DOHH2 (cell line): ENCODE results near the gene MELTF.

Experiments used
- H3F3A ChIP-seq: fragments of 200-600 bp; sonication (generic), shearing (Covaris generic); 2 replicates; pipeline ENCODE4 v1.6.0; 2016; ENCODE audit warnings: antibody characterized with exemption, mild to moderate bottlenecking; ENCODE audit not compliant: control insufficient read depth, insufficient read depth
- H3K27ac ChIP-seq: fragments of 200-600 bp; sonication (generic); 2 replicates; pipeline ENCODE4 v1.5.1; 2014; ENCODE audit warnings: low read depth, mild to moderate bottlenecking, low read length, moderate library complexity
- H3K27me3 ChIP-seq: fragments of 200-600 bp; sonication (generic); 2 replicates; pipeline ENCODE4 v1.6.1; 2014; ENCODE audit warnings: mild to moderate bottlenecking, low read length, mixed read lengths; ENCODE audit not compliant: control insufficient read depth
- H3K36me3 ChIP-seq: fragments of 200-600 bp; sonication (generic); 2 replicates; pipeline ENCODE4 v1.6.1; 2014; ENCODE audit warnings: mild to moderate bottlenecking, low read length, moderate library complexity, mixed read lengths; ENCODE audit not compliant: control insufficient read depth
- H3K4me1 ChIP-seq: fragments of 200-600 bp; sonication (generic); 2 replicates; pipeline ENCODE4 v1.6.1; 2014; ENCODE audit warnings: mild to moderate bottlenecking, low read length, mixed read lengths; ENCODE audit not compliant: control insufficient read depth
- H3K4me2 ChIP-seq: fragments of 200-600 bp; sonication (generic); 2 replicates; pipeline ENCODE4 v1.6.0; 2014; ENCODE audit warnings: mild to moderate bottlenecking, low read length, moderate library complexity
- H3K4me3 ChIP-seq: fragments of 200-600 bp; sonication (generic); 2 replicates; pipeline ENCODE4 v1.5.1; 2014; ENCODE audit warnings: mild to moderate bottlenecking, low read length, mixed read lengths
- H3K79me2 ChIP-seq: fragments of 200-600 bp; sonication (generic); 2 replicates; pipeline ENCODE4 v1.6.1; 2014; ENCODE audit warnings: mild to moderate bottlenecking, low read length, mixed read lengths; ENCODE audit not compliant: control insufficient read depth
- H3K9me2 ChIP-seq: fragments of 200-600 bp; sonication (generic); replicated peaks from 2 replicates; pipeline ENCODE4 v1.6.1; 2014; ENCODE audit warnings: mild to moderate bottlenecking, low read length, mixed read lengths; ENCODE audit not compliant: control insufficient read depth
- H3K9me3 ChIP-seq: fragments of 200-600 bp; sonication (generic); 2 replicates; pipeline ENCODE4 v1.6.1; 2014; ENCODE audit warnings: antibody characterized with exemption, low read length, mixed read lengths; ENCODE audit not compliant: control insufficient read depth, insufficient read depth
- H4K20me1 ChIP-seq: fragments of 200-600 bp; sonication (generic); 2 replicates; pipeline ENCODE4 v1.6.0; 2014; ENCODE audit warnings: low read depth, mild to moderate bottlenecking, antibody characterized with exemption, low read length, moderate library complexity; ENCODE audit not compliant: control insufficient read depth, insufficient read depth
- CTCF ChIP-seq: fragments of 200-600 bp; sonication (generic); IDR thresholded peaks from one replicate; pipeline ENCODE4 v1.5.1; 2014; ENCODE audit warnings: antibody characterized with exemption, mild to moderate bottlenecking, low read depth, low read length; ENCODE audit not compliant: poor library complexity, severe bottlenecking
- EZH2phosphoT487 ChIP-seq: fragments of 200-600 bp; sonication (generic); IDR thresholded peaks from 2 replicates; pipeline ENCODE4 v1.6.1; 2017; ENCODE audit warnings: borderline replicate concordance, mild to moderate bottlenecking, antibody characterized with exemption, low read length, moderate library complexity, mixed read lengths

Gene MELTF

GRCh38 chr3:196991581-196992460 lies 37.8 kb downstream of the MELTF start:
- H3K36me3 ChIP-seq = no peaks in the 10 kb centered on the region
- H3K79me2 ChIP-seq = no peaks in the 10 kb centered on the region
- no peak for TF ChIP-seq CTCF
- no peak for TF ChIP-seq EZH2phosphoT487
- no peaks in the 10 kb centered on the region for H3K4me1 ChIP-seq
- H4K20me1 ChIP-seq = no peaks in the 10 kb centered on the region
- no peaks in the 10 kb centered on the region for H3K9me2 ChIP-seq
- no peaks in the 10 kb centered on the region for H3K9me3 ChIP-seq
- H3K27ac ChIP-seq = no peak overlapping the region
- H3K4me3 ChIP-seq = no peak overlapping the region
- H3F3A ChIP-seq = no peaks in the 10 kb centered on the region
- H3K4me2 ChIP-seq = no peak overlapping the region
- H3K27me3 ChIP-seq = peaks cover 6% of the 10 kb centered on the region

- Histone ChIP-seq H3K79me2 (no peaks in the 10 kb centered on the region), H3F3A (no peaks in the 10 kb centered on the region), H3K4me2 (no peak overlapping the region), H3K4me1 (no peaks in the 10 kb centered on the region), H3K27ac (no peak overlapping the region), H3K27me3 (peaks cover 6% of the 10 kb centered on the region), H3K9me3 (no peaks in the 10 kb centered on the region), H3K4me3 (no peak overlapping the region), H3K9me2 (no peaks in the 10 kb centered on the region), H4K20me1 (no peaks in the 10 kb centered on the region), H3K36me3 (no peaks in the 10 kb centered on the region)
- no peak for TF ChIP-seq CTCF
- no peak for TF ChIP-seq EZH2phosphoT487
Measured at GRCh38 chr3:196990601-196991007, 39.0 kb downstream of the MELTF start.

DNA sequence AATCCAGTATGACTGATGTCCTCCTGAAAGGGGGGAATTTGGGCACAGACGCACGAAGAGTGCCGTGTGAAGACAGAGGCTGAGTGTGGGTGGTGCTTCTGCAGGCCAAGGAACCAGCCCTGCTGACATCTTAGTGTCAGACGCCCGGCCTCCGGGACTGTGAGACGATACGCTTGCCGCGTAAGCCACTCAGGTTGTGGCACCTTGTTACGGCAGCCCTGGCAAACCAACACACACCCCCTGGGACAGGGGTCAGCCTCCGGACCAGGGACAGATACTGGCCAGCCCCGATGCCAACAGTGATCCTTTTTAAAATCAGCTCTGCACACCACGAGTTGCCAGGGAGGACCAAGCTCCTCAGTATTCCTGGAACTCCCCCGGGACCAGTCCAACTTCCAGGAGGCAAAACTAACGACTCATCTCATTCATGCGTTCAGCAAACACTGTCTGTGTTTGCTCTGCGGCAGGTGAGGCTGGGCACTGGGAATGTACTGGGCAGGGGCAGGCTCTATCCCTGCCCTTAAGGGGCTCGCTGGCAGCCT lies 39.8 kb downstream of the MELTF start:
- H3K79me2 ChIP-seq = no peaks in the 10 kb centered on the region
- H3K9me3 ChIP-seq = no peaks in the 10 kb centered on the region
- H3K27me3 ChIP-seq = peaks cover 6% of the 10 kb centered on the region
- H4K20me1 ChIP-seq = no peaks in the 10 kb centered on the region
- TF ChIP-seq EZH2phosphoT487 (no peak), CTCF (no peak)
- no peaks in the 10 kb centered on the region for H3K4me1 ChIP-seq
- H3K4me2 ChIP-seq = no peak overlapping the region
- H3K9me2 ChIP-seq = no peaks in the 10 kb centered on the region
- H3F3A ChIP-seq = no peaks in the 10 kb centered on the region
- no peak overlapping the region for H3K4me3 ChIP-seq
- H3K36me3 ChIP-seq = no peaks in the 10 kb centered on the region
- H3K27ac ChIP-seq = no peak overlapping the region
